Glomerular endothelial cell (primary cell): ENCODE data around the gene MAN2A2. TPM values are rescaled to one million over a fixed set of nuclear protein-coding genes. Genes with fewer than 3 reads are reported as not detected.

Experiments used
- DNase-seq: peaks from one replicate; pipeline ENCODE4 v3.0.0-alpha.2; 2011; ENCODE audit warnings: low read depth, low spot score; ENCODE audit errors: extremely low read depth
- total RNA-seq: library from RNA; depleted of rRNA; stranded (reverse); fragments of >200 nt; gene quantifications from 2 replicates; pipeline ENCODE4 v1.2.3, GENCODE V29; 2015

Gene MAN2A2
- total RNA-seq, result 42.3 and 54.5 TPM in 2 replicates

GRCh38 chr15:90902840-90903732 lies at the start of gene MAN2A2:
Gene MAN2A2, plus strand, starts transcription at chr15:90903302. Its CDS starts 906 bp downstream, at chr15:90904208.
- no peak for DNase-seq

DNA sequence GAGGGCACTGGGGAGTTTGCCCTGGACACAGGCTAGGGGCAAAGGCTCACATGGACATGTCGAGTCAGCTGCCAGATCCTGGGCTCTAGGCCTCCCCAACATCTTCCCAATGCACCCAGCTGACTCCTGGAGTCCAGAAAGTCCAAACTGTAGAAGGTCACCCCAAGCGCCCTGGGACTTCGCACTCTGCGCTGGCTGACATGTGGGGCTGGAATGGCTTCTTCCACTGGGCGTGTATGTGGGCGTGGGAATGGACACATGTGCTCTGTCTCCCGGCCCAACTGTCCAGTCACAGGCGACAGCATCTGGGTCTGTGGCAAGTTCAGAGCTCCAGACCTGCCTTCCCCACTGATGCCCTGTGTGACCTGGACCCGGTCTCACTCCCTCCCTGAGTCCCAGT lies 48.0 kb upstream of the MAN2A2 start:
- no peak for DNase-seq

GRCh38 chr15:90857337-90857736 lies 45.8 kb upstream of the MAN2A2 start:
- DNase-seq, result no peak

- no peak for DNase-seq
Measured at GRCh38 chr15:90857883-90858443, 45.1 kb upstream of the MAN2A2 start.

GRCh38 chr15:90859234-90860131 lies 43.6 kb upstream of the MAN2A2 start:
- DNase-seq, result no peak

DNA sequence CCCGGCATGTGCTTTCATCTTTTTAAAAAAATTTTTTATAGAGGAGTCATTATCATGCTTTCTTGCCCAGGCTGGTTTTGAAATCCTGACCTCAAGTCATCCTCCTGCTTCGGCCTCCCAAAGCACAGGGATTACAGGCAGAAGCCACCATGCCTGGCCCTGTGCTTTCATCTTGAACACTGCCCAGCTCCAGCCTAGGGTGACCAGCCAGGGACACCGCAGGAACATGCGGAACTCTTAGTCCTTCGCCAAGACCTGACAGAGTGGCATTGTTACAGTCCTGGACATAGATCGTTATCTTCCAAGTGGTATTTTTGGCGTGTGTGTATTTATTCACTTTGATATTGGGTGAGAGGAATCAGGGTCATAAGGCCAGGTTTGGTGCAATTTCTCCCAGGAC lies 42.7 kb upstream of the MAN2A2 start:
- no peak for DNase-seq

DNA sequence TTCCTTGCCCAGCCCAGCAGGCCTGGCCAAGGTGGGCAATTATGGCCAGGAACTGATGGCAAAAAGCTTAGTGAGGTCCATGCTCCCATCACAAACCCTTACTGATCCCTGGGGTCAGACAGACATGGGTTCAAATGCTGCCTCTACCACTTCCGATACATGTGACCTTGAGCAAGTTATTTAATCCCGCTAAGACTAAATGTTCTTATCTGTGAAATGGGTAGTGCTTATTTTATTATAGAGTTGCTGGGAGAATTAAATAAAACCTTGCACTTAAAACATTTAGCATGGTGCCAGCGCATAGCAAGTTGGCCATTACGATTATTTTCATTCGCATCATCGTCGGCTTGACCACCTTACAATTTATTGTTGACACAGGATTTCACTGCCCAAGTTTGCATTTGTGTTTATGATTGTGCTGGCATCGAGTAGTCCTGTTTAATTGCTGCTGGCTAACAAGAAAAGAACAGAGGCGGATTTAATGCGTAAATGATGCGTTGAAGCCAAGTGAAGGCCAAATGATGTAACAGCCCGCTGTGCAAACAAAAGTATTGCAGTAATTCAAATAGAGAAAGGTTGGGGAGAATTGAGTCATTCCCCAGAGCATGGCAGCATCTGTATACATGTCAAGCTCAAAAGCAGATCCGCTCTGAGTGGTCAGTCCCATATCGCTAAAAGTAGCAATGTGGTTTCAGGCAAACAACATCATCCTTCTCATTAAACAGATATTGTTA lies 42.0 kb upstream of the MAN2A2 start:
- DNase-seq, result no peak

DNA sequence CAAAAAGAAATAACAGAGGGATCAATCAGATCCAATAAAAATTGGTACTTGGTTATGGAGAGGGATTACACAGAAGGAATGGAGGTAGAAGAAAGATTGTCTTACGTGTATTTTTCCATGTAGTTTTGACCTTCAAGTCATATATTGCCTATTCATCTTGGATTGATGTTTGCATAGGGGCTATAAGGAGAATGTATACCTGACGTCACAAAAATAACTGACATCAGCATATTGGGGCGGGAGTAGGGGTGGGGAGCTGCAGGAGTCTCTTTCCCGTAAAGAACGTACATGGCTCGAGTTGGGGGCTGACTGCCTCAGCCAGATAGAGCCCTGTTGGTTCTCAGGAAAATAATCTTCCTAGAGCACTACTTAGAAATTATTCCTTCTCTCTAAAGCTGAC lies 40.6 kb upstream of the MAN2A2 start:
- no peak for DNase-seq

- no peak for DNase-seq
Measured at GRCh38 chr15:90862964-90863778, 39.9 kb upstream of the MAN2A2 start.

DNA sequence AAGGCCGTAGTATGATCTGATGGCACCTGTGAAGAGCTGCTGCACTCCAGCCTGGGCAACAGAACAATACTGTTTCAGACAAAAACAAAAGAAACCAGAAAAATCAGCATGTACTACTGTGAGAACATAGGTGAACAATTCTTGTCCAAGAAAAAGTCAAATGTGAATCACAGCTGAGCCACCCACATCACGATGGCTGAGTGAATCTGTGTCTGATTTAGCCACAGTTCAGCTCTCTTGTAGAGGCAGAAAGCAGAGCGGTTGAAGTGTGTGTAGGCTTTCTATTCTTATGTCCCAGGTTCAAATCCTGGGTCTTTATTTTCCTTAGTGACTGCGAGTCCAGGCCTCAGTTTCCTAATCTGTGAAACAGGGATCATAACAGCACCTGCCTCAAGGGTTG lies 39.1 kb upstream of the MAN2A2 start:
- DNase-seq, result no peak

DNA sequence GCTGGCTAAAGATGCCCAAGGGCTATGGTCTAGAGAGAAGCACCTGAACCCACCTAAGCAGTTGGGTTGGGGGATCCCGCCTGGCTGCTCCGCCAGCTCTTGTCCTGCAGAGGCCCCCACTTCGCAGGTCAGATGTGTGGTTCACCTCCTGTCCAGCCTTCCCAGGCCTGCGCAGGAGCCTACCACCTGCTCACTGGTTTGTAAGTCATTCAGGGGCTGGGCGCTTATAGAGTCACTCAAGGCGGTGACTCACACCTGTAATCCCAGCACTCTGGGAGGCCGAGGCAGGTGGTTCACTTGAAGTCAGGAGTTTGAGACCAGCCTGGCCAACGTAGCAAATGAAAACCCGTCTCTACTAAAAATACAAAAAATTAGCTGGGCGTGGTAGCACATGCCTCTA lies 38.6 kb upstream of the MAN2A2 start:
- DNase-seq, result no peak

- no peak for DNase-seq
Measured at GRCh38 chr15:90865702-90866101, 37.4 kb upstream of the MAN2A2 start.

- DNase-seq, result no peak
Measured at GRCh38 chr15:90866161-90866715, 36.9 kb upstream of the MAN2A2 start.

DNA sequence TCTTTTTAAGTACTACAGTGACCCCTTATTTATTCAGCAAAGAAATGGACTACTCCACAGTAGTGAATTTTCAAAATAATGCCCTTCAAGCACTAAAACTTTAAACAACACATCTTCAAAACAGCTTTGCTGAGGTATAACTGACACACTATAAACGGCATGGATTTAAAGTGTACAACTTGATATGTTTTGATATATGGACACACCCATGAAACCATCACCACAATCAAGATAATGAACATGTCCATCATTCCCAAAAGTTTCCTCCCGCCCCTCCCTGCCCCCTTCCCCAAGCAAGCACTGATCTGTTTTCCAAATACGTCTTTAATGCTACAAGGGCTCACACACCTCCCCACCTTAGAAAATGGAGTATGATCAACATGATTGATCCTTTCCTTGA lies 36.3 kb upstream of the MAN2A2 start:
- no peak for DNase-seq

DNA sequence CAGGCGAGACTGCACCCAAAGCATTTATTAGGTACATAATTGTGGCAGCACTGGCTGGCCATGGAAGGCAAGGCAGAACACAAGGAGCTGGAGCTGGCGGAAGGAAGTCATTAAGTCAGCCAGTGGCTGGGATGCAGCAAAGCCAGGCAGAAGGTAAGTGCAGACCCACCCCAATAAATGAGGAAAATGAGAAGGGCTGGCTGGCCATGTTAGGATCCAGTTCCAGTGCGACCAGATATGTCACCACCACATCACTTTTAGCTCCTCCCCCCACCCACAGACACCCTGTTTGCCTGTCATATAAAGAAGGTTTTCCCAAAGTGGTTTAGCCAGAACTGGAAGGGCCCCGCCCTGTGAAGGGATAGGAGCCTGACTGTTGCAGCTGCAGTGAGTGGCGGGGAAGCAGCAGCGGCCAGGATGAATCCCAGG lies 34.8 kb upstream of the MAN2A2 start, which contains the start of gene FURIN:
FURIN (plus strand) TSS at position 328 of the 429 bp plus-strand sequence. CDS start 7,153 bp downstream, outside the sequence.
- no peak for DNase-seq

GRCh38 chr15:90869140-90869541 lies 34.0 kb upstream of the MAN2A2 start:
- no peak for DNase-seq

DNA sequence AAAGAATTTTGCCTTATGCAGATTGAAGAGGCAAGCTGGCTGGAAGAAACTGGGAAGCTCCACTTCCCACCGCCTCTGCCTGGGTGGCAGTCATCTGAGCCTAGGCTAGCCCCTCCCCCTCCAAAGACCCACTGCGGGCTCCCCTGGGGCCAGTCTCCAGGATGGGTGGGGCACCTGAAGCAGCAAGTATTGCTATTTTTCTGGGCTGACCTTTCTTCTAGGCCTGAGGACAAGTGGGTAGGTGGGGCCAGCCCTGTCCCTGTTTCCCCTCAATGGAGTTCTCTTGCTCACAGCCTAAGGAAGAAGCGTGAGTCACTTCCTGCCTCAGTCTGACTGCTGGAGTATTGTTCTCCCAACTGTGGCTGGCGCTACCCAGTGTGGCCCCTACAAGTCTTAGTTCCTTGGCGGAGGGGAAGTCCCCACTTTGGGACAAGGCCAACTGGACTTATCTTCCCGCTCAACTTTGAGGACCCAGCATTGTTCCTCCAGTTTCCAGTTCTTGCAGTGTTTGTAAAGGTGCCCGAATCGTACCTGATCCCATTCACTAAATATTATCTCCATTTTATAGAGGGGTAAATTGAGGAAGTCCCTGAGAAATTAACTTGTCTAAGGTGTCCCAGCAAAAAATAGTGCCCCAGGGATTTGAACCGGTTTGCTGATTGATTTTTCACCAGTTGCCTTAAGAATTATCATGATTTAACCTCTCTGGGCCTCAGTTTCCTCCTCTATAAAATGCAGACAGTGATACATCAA lies 33.3 kb upstream of the MAN2A2 start:
- no peak for DNase-seq

DNA sequence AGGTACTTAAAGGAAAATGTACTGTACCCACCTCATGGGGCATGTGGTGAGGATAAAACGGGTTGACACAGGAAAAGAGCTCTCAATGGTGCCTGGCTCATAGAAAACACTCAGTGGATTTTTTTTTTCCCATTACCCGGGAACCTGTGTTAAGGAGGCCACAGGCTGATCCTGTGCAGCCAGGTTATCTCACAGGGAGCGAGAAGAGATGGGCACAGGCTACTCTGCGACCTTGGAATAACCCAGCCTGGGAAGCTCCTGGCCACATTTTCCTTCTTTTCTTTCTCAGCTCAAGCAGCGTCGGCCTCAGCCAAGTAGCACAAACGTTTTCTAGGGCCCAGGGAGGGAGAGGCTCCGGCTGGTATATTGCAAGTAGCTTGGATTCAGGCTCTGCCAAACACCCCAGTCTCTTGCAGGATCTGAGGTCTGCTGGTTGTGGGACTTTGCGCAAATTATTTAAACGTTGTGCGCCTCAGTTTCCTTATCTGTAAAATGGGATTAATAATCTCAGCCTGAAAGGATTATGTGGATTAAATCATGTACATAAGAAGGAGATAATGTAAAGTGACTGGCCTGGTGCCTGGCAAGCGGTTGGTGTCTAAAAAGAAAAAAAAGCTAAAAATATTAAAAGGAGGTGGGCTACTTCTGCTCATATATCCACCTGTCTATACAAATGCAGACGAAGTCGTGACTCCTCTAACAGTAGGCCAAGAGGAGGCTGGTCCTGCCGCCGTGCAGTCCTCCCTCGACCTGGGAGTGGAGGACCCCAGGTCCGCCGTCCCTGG lies 32.6 kb upstream of the MAN2A2 start:
- no peak for DNase-seq
